HepG2 (cell line): ENCODE data around the gene DAB2IP. TPM values are rescaled to one million over a fixed set of nuclear protein-coding genes. Genes with fewer than 3 reads are reported as not detected.

Experiments used
- CCAR2 ChIP-seq: fragments of 200-400 bp; formaldehyde crosslinking; optimal IDR thresholded peaks from 2 replicates; pipeline ENCODE3; 2018; ENCODE audit warnings: low read depth, mild to moderate bottlenecking, low read length, moderate library complexity
- CCDC6 ChIP-seq: sonication (generic); formaldehyde crosslinking; IDR thresholded peaks from 2 replicates; pipeline ENCODE4 v1.8.1; 2022; ENCODE audit warnings: mild to moderate bottlenecking, missing genetic modification reagents, moderate library complexity
- CERS6 ChIP-seq: sonication (generic); formaldehyde crosslinking; IDR thresholded peaks from 2 replicates; pipeline ENCODE4 v1.5.0; 2020; ENCODE audit warnings: missing genetic modification reagents
- CREB1 ChIP-seq, 2 experiments: fragments of 450-650 bp in 1 of 2; IDR thresholded peaks; 2 replicates each; pipeline ENCODE4 v1.6.1; 2016 to 2017; ENCODE audit warnings: control low read depth in 1 of 2, mild to moderate bottlenecking in 1 of 2, missing compliant biosample characterization in 1 of 2, missing genetic modification characterization in 1 of 2
- HNF1A ChIP-seq, 2 experiments: sonication (generic) in 1 of 2; formaldehyde crosslinking in 1 of 2; IDR thresholded peaks; 2 replicates each; pipeline versions ENCODE4 v1.4.0 to v1.6.1; 2016 to 2020; ENCODE audit warnings: borderline replicate concordance in 1 of 2, low read depth in 1 of 2, mild to moderate bottlenecking in 1 of 2, missing genetic modification reagents in 1 of 2
- MAFG ChIP-seq: sonication (generic); formaldehyde crosslinking; IDR thresholded peaks from 2 replicates; pipeline ENCODE4 v1.5.1; 2020; ENCODE audit warnings: mild to moderate bottlenecking, missing genetic modification reagents
- NRL ChIP-seq: sonication (generic); formaldehyde crosslinking; IDR thresholded peaks from 2 replicates; pipeline ENCODE4 v1.5.0; 2020; ENCODE audit warnings: missing genetic modification reagents, mild to moderate bottlenecking, moderate library complexity, borderline replicate concordance
- POGK ChIP-seq: sonication (generic); formaldehyde crosslinking; conservative IDR thresholded peaks from 2 replicates; pipeline ENCODE4 v1.8.0; 2022; ENCODE audit warnings: mild to moderate bottlenecking, moderate library complexity, missing genetic modification reagents
- RBFOX2 ChIP-seq: fragments of 200-400 bp; formaldehyde crosslinking; IDR thresholded peaks from 2 replicates; pipeline ENCODE4 v1.6.1; 2017; ENCODE audit warnings: low read depth, mild to moderate bottlenecking, low read length
- REXO4 ChIP-seq: sonication (generic); formaldehyde crosslinking; IDR thresholded peaks from 2 replicates; pipeline ENCODE4 v1.8.0; 2022; ENCODE audit warnings: missing genetic modification reagents, mild to moderate bottlenecking, borderline replicate concordance
- SAFB2 ChIP-seq: sonication (generic); formaldehyde crosslinking; IDR thresholded peaks from 2 replicates; pipeline ENCODE4 v1.5.1; 2020; ENCODE audit warnings: missing genetic modification reagents, low read depth, mild to moderate bottlenecking, borderline replicate concordance
- SMC3 ChIP-seq: IDR thresholded peaks from 2 replicates; pipeline ENCODE4 v1.6.1; 2011; ENCODE audit warnings: low read length, improper control_type of control experiment
- SRY ChIP-seq: sonication (generic); formaldehyde crosslinking; IDR thresholded peaks from 2 replicates; pipeline ENCODE4 v1.8.0; 2022; ENCODE audit warnings: mild to moderate bottlenecking, missing genetic modification reagents
- TAF1 ChIP-seq: sonication (generic); formaldehyde crosslinking; IDR thresholded peaks from 2 replicates; pipeline ENCODE4 v1.4.0; 2020; ENCODE audit warnings: missing genetic modification reagents
- U2AF2 ChIP-seq: fragments of 200-400 bp; formaldehyde crosslinking; IDR thresholded peaks from 2 replicates; pipeline ENCODE4 v1.6.1; 2017; ENCODE audit warnings: low read depth, mild to moderate bottlenecking, low read length
- ZBTB20 ChIP-seq: sonication (generic); formaldehyde crosslinking; IDR thresholded peaks from 2 replicates; pipeline ENCODE4 v1.8.1; 2023; ENCODE audit warnings: missing genetic modification reagents, low read depth, mild to moderate bottlenecking, borderline replicate concordance
- ZFX ChIP-seq: sonication (generic); formaldehyde crosslinking; IDR thresholded peaks from 2 replicates; pipeline ENCODE4 v1.4.0; 2020; ENCODE audit warnings: mild to moderate bottlenecking, low read depth, missing genetic modification reagents, moderate library complexity
- ZNF138 ChIP-seq: sonication (generic); formaldehyde crosslinking; IDR thresholded peaks from 2 replicates; pipeline ENCODE4 v1.5.0; 2020; ENCODE audit warnings: mild to moderate bottlenecking, low read depth, missing genetic modification reagents
- ZNF235 ChIP-seq: sonication (generic); formaldehyde crosslinking; IDR thresholded peaks from 2 replicates; pipeline ENCODE4 v1.8.1; 2023; ENCODE audit warnings: mild to moderate bottlenecking, missing genetic modification reagents, borderline replicate concordance
- ZNF713 ChIP-seq: sonication (generic); formaldehyde crosslinking; IDR thresholded peaks from 2 replicates; pipeline ENCODE4 v1.4.0; 2020; ENCODE audit warnings: mild to moderate bottlenecking, missing genetic modification reagents
- ZNF737 ChIP-seq: sonication (generic); formaldehyde crosslinking; IDR thresholded peaks from 2 replicates; pipeline ENCODE4 v1.5.0; 2020; ENCODE audit warnings: missing genetic modification reagents, mild to moderate bottlenecking, borderline replicate concordance
- ZNF772 ChIP-seq: sonication (generic); formaldehyde crosslinking; IDR thresholded peaks from 2 replicates; pipeline ENCODE4 v1.5.0; 2020; ENCODE audit warnings: mild to moderate bottlenecking, missing genetic modification reagents
- ZNF792 ChIP-seq: IDR thresholded peaks from 2 replicates; pipeline ENCODE4 v1.6.1; 2016
- polyA plus RNA-seq, 8 experiments: library from polyadenylated mRNA; depleted of rRNA in 3 of 8; stranded (reverse) in 7 of 8; unstranded in 1 of 8; fragments of >200 nt; fragmentation: Illumina TruSeq in 4 of 8; extraction: Trizol in 4 of 8; gene quantifications; 2 replicates each; pipeline versions ENCODE4 v1.2.1 to v1.2.3, GENCODE V29; 2011 to 2016; ENCODE audit warnings: low read depth in 4 of 8, missing spikeins in 1 of 8, mixed read lengths in 1 of 8; ENCODE audit not compliant: insufficient read depth in 1 of 8
- total RNA-seq, 5 experiments: library from RNA; depleted of rRNA; stranded (reverse); fragments of >200 nt; fragmentation: Illumina TruSeq; extraction: Trizol; gene quantifications; 2 replicates each; pipeline ENCODE4 v1.2.3, GENCODE V29; 2016; ENCODE audit warnings: low read depth in 1 of 5

DAB2IP gene
- total and polyA plus RNA-seq, 2 of the 13 experiments (the other 11 are each of a cell fraction or from before 2014, with no cell fraction given): 25.3 to 37.9 TPM

- TF ChIP-seq POGK (CRISPR knock-in tag) (no peak), TAF1 (no peak), U2AF2 (no peak), ZNF713 (CRISPR knock-in tag) (no peak), ZNF792 (CRISPR knock-in tag) (no peak), REXO4 (no peak), SMC3 (no peak), ZNF138 (no peak), RBFOX2 (no peak), CCAR2 (no peak), CERS6 (CRISPR knock-in tag) (no peak), SRY (0 out of 2 replicates have a peak, but pooled peaks have one; percentile 25), ZFX (CRISPR knock-in tag) (no peak), CREB1 (IDR thresholded peaks at IDR 0.05) (no peak), CREB1 (CRISPR knock-in tag; IDR thresholded peaks at IDR 0.05) (no peak; the same call in 1 of the 2 replicates), ZNF772 (CRISPR knock-in tag) (no peak), CCDC6 (CRISPR knock-in tag) (no peak), SAFB2 (CRISPR knock-in tag) (no peak), ZBTB20 (CRISPR knock-in tag) (0 out of 2 replicates have a peak, but pooled peaks have one; percentile 41), MAFG (CRISPR knock-in tag) (no peak), HNF1A (IDR thresholded peaks at IDR 0.05; ENCODE audit: low read depth) (no peak), HNF1A (CRISPR knock-in tag; IDR thresholded peaks at IDR 0.05; ENCODE audit: borderline replicate concordance) (peak; percentile 26; the same call in 1 of the 2 replicates), NRL (CRISPR knock-in tag) (no peak), ZNF235 (no peak), ZNF737 (CRISPR knock-in tag) (no peak)
These were observed 41.4 kb upstream of the DAB2IP start (continued) for GRCh38 chr9:121609822-121610637.
